ENCODE data around the gene SMIM15.

DNA sequence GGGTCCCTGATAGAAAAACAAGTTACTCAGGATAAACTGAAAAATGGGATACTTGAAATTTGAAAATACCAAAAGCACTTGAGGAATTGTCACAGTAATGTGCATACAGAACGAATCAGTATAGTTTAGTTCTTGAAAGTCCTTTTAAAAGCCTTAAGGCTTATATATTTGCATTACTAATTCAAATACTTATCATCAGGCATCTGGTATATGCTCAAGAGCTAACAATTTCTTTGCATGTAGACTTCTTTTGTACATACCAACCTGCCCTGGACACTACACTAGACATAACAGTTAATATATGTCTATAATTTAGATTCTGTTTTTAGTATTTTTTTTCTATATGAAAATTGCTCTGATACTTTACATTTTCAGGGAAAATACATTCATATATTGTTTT is 43.2 kb downstream of the SMIM15 start:
- TF ChIP-seq SMAD3 (CRISPR knock-in tag; IDR thresholded peaks at IDR 0.05; ENCODE audit: borderline replicate concordance) (no peak), ESRRA (CRISPR knock-in tag; IDR thresholded peaks at IDR 0.05; ENCODE audit: borderline replicate concordance) (no peak), FOXJ3 (CRISPR knock-in tag; IDR thresholded peaks at IDR 0.05; ENCODE audit: borderline replicate concordance) (no peak), GABPB1 (CRISPR knock-in tag; IDR thresholded peaks at IDR 0.05) (no peak), TEAD4 (CRISPR knock-in tag; IDR thresholded peaks at IDR 0.05) (no peak), SP1 (CRISPR knock-in tag; conservative IDR thresholded peaks at IDR 0.05) (no peak), JAZF1 (CRISPR knock-in tag; IDR thresholded peaks at IDR 0.05) (no peak)
- TF ChIP-seq, protein P1, sequence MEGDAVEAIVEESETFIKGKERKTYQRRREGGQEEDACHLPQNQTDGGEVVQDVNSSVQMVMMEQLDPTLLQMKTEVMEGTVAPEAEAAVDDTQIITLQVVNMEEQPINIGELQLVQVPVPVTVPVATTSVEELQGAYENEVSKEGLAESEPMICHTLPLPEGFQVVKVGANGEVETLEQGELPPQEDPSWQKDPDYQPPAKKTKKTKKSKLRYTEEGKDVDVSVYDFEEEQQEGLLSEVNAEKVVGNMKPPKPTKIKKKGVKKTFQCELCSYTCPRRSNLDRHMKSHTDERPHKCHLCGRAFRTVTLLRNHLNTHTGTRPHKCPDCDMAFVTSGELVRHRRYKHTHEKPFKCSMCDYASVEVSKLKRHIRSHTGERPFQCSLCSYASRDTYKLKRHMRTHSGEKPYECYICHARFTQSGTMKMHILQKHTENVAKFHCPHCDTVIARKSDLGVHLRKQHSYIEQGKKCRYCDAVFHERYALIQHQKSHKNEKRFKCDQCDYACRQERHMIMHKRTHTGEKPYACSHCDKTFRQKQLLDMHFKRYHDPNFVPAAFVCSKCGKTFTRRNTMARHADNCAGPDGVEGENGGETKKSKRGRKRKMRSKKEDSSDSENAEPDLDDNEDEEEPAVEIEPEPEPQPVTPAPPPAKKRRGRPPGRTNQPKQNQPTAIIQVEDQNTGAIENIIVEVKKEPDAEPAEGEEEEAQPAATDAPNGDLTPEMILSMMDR (IDR thresholded peaks at IDR 0.05): no peak
- TF ChIP-seq, protein P2, sequence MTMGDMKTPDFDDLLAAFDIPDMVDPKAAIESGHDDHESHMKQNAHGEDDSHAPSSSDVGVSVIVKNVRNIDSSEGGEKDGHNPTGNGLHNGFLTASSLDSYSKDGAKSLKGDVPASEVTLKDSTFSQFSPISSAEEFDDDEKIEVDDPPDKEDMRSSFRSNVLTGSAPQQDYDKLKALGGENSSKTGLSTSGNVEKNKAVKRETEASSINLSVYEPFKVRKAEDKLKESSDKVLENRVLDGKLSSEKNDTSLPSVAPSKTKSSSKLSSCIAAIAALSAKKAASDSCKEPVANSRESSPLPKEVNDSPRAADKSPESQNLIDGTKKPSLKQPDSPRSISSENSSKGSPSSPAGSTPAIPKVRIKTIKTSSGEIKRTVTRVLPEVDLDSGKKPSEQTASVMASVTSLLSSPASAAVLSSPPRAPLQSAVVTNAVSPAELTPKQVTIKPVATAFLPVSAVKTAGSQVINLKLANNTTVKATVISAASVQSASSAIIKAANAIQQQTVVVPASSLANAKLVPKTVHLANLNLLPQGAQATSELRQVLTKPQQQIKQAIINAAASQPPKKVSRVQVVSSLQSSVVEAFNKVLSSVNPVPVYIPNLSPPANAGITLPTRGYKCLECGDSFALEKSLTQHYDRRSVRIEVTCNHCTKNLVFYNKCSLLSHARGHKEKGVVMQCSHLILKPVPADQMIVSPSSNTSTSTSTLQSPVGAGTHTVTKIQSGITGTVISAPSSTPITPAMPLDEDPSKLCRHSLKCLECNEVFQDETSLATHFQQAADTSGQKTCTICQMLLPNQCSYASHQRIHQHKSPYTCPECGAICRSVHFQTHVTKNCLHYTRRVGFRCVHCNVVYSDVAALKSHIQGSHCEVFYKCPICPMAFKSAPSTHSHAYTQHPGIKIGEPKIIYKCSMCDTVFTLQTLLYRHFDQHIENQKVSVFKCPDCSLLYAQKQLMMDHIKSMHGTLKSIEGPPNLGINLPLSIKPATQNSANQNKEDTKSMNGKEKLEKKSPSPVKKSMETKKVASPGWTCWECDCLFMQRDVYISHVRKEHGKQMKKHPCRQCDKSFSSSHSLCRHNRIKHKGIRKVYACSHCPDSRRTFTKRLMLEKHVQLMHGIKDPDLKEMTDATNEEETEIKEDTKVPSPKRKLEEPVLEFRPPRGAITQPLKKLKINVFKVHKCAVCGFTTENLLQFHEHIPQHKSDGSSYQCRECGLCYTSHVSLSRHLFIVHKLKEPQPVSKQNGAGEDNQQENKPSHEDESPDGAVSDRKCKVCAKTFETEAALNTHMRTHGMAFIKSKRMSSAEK (CRISPR knock-in tag; IDR thresholded peaks at IDR 0.05; ENCODE audit: borderline replicate concordance): no peak
- TF ChIP-seq, protein P3, sequence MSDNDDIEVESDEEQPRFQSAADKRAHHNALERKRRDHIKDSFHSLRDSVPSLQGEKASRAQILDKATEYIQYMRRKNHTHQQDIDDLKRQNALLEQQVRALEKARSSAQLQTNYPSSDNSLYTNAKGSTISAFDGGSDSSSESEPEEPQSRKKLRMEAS (CRISPR knock-in tag; IDR thresholded peaks at IDR 0.05): no peak

Data from WTC11 (cell line).